Astrocyte of the spinal cord (primary cell): ENCODE measurements around the gene RAB33B.

Experiments
- DNase-seq: peaks from one replicate; pipeline ENCODE4 v3.0.0; 2011; ENCODE audit warnings: low read depth, low spot score
- H3K4me3 ChIP-seq: 2 replicates; pipeline ENCODE4 v1.5.1; 2011; ENCODE audit warnings: low read depth, mild to moderate bottlenecking, low read length, moderate library complexity
- in situ Hi-C: cut with HindIII; loops from 2 replicates; pipeline ENCODE4 v1.10.0; 2017; ENCODE audit warnings: low sequenced_read_pairs
- TF ChIP-seq, protein P1 (sequence below): IDR thresholded peaks from 2 replicates; pipeline ENCODE4 v1.5.1; 2012; ENCODE audit warnings: low read depth, mild to moderate bottlenecking, low read length, inconsistent platforms

Gene RAB33B

DNA sequence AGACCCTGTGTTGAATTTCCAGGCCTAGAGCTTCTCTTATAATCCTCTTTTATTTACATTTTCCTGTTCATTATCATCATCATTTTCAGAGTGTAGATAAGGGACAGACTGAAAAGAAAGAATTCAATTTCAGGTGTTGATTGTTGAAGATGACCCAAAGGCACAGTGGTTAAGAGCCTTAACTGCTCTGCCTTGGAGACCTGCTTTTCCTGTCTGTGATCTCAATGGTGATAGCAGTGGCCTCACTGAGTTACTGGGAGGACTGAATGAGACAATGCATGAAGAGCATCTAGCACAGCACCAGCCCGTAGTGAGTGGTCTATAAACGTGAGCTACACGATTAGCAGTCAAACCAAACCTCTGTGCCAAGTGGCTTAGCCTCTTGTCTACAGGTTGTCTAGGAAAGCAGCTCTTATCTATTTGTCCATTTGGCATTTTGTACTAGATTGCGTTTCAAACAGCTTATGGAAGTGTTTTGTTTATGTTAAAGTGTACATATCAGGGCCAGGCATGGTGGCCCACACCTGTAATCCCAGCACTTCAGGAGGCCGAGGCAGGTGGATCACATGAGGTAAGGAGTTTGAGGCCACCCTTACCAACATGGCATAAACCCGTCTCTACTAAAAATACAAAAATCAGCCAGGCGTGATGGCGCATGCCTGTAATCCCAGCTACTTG lies 60.6 kb downstream of the RAB33B start:
- no peak for DNase-seq
- in situ Hi-C loops, result no loop called here
- TF ChIP-seq, protein P1, sequence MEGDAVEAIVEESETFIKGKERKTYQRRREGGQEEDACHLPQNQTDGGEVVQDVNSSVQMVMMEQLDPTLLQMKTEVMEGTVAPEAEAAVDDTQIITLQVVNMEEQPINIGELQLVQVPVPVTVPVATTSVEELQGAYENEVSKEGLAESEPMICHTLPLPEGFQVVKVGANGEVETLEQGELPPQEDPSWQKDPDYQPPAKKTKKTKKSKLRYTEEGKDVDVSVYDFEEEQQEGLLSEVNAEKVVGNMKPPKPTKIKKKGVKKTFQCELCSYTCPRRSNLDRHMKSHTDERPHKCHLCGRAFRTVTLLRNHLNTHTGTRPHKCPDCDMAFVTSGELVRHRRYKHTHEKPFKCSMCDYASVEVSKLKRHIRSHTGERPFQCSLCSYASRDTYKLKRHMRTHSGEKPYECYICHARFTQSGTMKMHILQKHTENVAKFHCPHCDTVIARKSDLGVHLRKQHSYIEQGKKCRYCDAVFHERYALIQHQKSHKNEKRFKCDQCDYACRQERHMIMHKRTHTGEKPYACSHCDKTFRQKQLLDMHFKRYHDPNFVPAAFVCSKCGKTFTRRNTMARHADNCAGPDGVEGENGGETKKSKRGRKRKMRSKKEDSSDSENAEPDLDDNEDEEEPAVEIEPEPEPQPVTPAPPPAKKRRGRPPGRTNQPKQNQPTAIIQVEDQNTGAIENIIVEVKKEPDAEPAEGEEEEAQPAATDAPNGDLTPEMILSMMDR, result no peak
- H3K4me3 ChIP-seq, result no peak overlapping the region

DNA sequence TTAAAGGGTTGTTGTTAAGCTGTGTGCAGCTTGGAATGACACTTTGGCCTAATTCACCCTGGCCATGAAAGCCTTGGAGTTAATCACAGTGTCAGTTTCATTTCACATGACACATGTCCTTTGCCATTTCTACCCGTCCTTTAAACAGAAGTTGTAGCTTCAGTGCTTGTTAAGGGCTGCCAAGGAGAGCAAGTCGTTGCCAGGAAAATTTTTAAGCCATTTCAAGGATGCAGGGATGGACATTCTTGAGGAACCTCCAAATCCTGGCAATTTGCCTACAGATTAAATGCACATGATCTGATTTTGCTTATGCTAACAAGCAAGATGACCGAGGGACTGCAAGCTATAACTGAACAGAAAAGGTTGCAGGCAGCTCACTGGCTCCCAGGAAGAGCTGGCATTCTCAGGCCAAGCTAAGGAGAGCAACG lies 61.6 kb downstream of the RAB33B start:
- H3K4me3 ChIP-seq, result no peak overlapping the region
- DNase-seq, result no peak
- TF ChIP-seq, protein P1, result no peak
- in situ Hi-C loops, result no loop called here

DNA sequence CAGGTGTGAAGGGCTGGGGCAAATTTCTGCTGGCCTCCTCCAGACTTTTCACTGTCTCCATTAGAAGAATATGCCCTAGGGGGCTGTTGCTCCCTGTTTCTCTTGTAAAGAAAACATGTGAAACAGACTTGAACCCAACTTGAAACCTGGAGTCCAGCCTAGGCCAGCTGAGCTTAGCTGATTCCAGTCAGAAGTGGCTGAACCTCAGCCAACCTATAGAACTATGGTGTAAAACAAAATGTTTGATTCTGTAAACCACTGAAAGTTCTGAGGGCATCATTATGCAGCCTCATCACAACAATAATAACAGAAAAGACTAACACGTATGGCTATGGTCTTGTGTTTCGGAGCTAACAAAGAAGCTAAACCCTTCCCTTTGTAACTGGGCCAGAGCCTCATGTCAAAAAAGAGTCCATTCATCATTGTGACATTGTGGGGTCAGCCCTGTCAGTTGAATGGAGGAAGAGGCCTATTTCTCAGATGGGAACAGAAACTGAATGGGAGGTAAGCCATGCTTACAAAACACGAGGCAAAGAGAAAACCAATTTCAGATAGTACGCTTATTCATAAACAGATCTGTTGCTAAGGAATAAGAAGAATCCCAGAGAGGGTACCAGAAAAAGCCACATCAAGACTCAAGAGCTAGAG lies 68.0 kb downstream of the RAB33B start:
- H3K4me3 ChIP-seq, result no peak overlapping the region
- in situ Hi-C loops, result no loop called here
- no peak for DNase-seq
- TF ChIP-seq, protein P1, result no peak

DNA sequence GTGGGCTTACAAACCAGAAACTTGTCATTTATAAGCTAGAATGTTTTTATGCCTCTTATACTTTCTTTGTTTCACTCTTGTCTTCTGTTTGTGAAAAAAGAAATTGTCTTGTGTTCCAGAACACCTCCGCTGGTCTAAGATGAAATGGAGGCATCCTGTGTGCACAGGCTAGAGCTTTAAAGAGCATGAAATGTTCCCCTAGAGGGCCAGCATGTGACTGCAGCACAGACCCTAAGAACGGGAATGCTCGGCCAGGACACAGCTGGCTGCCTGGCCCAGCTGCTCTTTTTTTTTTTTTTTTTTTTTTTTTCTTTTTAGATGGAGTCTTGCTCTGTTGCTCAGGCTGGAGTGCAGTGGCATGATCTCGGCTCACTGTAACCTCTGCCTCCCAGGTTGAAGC lies 68.5 kb downstream of the RAB33B start:
- TF ChIP-seq, protein P1, result no peak
- in situ Hi-C loops, result no loop called here
- no peak for DNase-seq
- H3K4me3 ChIP-seq, result no peak overlapping the region

DNA sequence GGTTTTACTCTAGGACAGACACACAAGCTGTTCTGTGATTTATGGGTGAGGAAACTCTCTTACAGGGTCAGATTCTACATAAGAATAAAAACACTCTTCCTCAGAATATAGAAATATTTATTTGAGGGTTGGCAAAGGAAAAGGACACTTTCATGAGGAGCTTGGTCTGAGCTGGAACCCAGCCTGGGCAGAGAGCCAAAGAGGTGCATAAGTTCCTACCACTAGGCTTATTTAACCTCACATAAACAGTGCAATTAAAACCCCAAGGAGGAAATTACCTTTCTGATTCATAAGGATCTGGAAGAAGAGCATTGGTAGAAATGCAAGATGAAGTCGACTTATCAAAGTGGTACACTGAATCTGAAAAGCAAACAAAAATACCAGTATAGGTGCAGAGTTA lies 69.2 kb downstream of the RAB33B start:
- H3K4me3 ChIP-seq, result no peak overlapping the region
- TF ChIP-seq, protein P1, result no peak
- in situ Hi-C loops, result no loop called here
- DNase-seq, result peak; percentile 35

DNA sequence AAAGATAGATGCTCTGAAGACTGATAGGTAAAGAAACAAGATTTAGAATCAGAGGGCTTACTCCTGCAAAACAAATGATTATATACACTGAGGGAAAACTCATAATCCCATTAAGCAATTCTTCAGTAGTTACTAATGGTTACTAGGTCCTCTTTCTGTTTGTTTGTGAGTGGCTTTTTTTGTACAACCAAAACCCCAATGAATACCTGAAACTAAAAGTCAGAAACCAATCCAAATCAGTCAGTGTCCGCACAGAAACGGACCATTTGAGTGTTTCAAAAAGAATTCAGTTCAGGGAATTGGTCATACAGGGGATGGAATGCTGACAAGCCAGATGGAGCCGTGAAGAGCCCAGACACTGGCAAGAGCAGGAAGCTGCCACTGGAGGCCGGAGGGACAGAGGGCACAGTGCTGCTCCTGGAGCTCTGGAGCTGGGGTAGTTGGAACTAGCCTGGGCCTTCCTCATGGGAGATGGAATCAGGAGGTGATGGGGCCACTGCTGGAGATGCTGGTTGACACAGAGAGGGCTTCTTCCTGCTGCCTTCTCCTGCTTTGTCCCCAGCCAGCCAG lies 70.2 kb downstream of the RAB33B start:
- in situ Hi-C loops, result no loop called here
- no peak overlapping the region for H3K4me3 ChIP-seq
- TF ChIP-seq, protein P1, result no peak
- DNase-seq, result no peak
